Heart left ventricle (tissue), 16 donors: ENCODE data around the gene FHOD1. TPM values are rescaled to one million over a fixed set of nuclear protein-coding genes. Genes with fewer than 3 reads are reported as not detected.

Source experiments
- ATAC-seq, 4 donors: fragments of 200-7000 bp; cut with Tn5 transposase; one replicate each; pipeline ENCODE4 v1.9.1; 2020 to 2022; ENCODE audit warnings: moderate library complexity in 4 of 4, mild to moderate bottlenecking in 3 of 4, moderate number of reproducible peaks in 1 of 4
- DNase-seq, 5 donors: peaks; one replicate each; pipeline ENCODE4 v3.0.0-alpha.2; 2020
- H3K27ac ChIP-seq, 12 donors: fragments of 200-600 bp; sonication (generic) in 4 of 12; one replicate each; pipeline versions ENCODE4 v1.5.0 to v1.8.0; 2016 to 2022; ENCODE audit warnings: mild to moderate bottlenecking in 2 of 12
- H3K27me3 ChIP-seq, 9 donors: fragments of 200-600 bp; sonication (generic) in 2 of 9; one replicate each; pipeline versions ENCODE4 v1.5.1 to v1.8.0; 2016 to 2022; ENCODE audit warnings: mild to moderate bottlenecking in 3 of 9
- H3K36me3 ChIP-seq, 9 donors: fragments of 200-600 bp; sonication (generic) in 2 of 9; one replicate each; pipeline versions ENCODE4 v1.5.0 to v1.8.0; 2018 to 2022; ENCODE audit warnings: mild to moderate bottlenecking in 2 of 9
- H3K4me1 ChIP-seq, 12 donors: fragments of 200-600 bp; sonication (generic) in 4 of 12; one replicate each; pipeline versions ENCODE4 v1.5.0 to v1.8.0; 2016 to 2022; ENCODE audit warnings: mild to moderate bottlenecking in 3 of 12
- H3K4me3 ChIP-seq, 12 donors: fragments of 200-600 bp; sonication (generic) in 4 of 12; one replicate each; pipeline versions ENCODE4 v1.5.0 to v1.8.0; 2017 to 2022; ENCODE audit warnings: mild to moderate bottlenecking in 9 of 12, moderate library complexity in 4 of 12
- H3K9me3 ChIP-seq, 12 donors: fragments of 200-600 bp; sonication (generic) in 4 of 12; one replicate each; pipeline versions ENCODE4 v1.5.0 to v1.8.0; 2016 to 2022; ENCODE audit warnings: mild to moderate bottlenecking in 1 of 12
- POLR2A ChIP-seq, 2 donors: fragments of 450-650 bp; IDR thresholded peaks; one replicate each; pipeline ENCODE4 v1.6.1; 2017; ENCODE audit warnings: antibody characterized with exemption in 2 of 2, mild to moderate bottlenecking in 2 of 2, moderate library complexity in 2 of 2
- WGBS, 4 donors: extraction: QIAGEN DNeasy Blood & Tissue Kit in 2 of 4; methylation state at CpG; one replicate each; pipeline versions ENCODE4 v1.1.5 to v1.1.7; 2013 to 2018; 5-methylcytosine and 5-hydroxymethylcytosine counted together
- intact Hi-C, 10 donors: fragments of 100-400 bp; cut with DNase I; formaldehyde crosslinking; loops; one replicate each; pipeline versions ENCODE4 v1.11.1 to v1.14.2; 2022
- polyA plus RNA-seq, 2 donors: library from polyadenylated mRNA; stranded (reverse); fragments of 200-250 nt; gene quantifications; one replicate each; pipeline ENCODE4 v1.2.3, GENCODE V29; 2013
- total RNA-seq, 9 donors: library from RNA; depleted of rRNA in 2 of 9; stranded (reverse); fragments of >200 nt in 2 of 9; fragmentation: NEBNext Ultra II Directional in 3 of 9; extraction: Animal tissue kit (Norgen Biotek cat#: 25700) in 3 of 9; gene quantifications; one replicate each; pipeline versions ENCODE4 v1.1.0 to v1.2.4, GENCODE V29; 2016 to 2023
- TF ChIP-seq, protein P1 (sequence below), 12 donors: fragments of 200-600 bp; sonication (generic) in 4 of 12; IDR thresholded peaks; one replicate each; pipeline versions ENCODE4 v1.5.0 to v1.8.0; 2018 to 2022; ENCODE audit warnings: antibody characterized with exemption in 12 of 12, mild to moderate bottlenecking in 5 of 12
- donor health status: ischemic (EF 13 %, LVEDD 7.1; RV severe dilation, severe dysfunction).
- donor health status: healthy with polysubstance abuse.
- donor health status: DM: no; HTN: yes; CAD: no.
- donor health status: DM: no; HTN: no; CAD: no.
- donor health status: ischemic (EF 25% LVEDD 6.9; RV normal size, moderate dysfunction).
- donor health status: ischemic (EF 25% LVEDD 5.7; RV mildly dilated, moderate dysfunction).
- donor health status: healthy.
- donor health status: DM: yes; HTN: yes; CAD: no.
- donor health status: ischemic (EF 35%, LVEDD 5.7; RV mildly dilated, moderate dysfunction).
- donor health status: nonischemic (EF 11% LVEDD 7.7; RV severe dilation, severe dysfunction).
- donor health status: DM: yes; HTN: yes; CAD: no.
- donor health status: PGD.
- donor health status: ischemic (EF 29% LVEDD 5.4; RV normal size, mild dysfunction).
- donor health status: nonischemic (EF 23%, LVEDD 6.1; RV moderate dilation, normal function).

FHOD1 gene
- total and polyA plus RNA-seq, 11 donors, result 9.6 to 30.3 (median 18.0) TPM

DNA sequence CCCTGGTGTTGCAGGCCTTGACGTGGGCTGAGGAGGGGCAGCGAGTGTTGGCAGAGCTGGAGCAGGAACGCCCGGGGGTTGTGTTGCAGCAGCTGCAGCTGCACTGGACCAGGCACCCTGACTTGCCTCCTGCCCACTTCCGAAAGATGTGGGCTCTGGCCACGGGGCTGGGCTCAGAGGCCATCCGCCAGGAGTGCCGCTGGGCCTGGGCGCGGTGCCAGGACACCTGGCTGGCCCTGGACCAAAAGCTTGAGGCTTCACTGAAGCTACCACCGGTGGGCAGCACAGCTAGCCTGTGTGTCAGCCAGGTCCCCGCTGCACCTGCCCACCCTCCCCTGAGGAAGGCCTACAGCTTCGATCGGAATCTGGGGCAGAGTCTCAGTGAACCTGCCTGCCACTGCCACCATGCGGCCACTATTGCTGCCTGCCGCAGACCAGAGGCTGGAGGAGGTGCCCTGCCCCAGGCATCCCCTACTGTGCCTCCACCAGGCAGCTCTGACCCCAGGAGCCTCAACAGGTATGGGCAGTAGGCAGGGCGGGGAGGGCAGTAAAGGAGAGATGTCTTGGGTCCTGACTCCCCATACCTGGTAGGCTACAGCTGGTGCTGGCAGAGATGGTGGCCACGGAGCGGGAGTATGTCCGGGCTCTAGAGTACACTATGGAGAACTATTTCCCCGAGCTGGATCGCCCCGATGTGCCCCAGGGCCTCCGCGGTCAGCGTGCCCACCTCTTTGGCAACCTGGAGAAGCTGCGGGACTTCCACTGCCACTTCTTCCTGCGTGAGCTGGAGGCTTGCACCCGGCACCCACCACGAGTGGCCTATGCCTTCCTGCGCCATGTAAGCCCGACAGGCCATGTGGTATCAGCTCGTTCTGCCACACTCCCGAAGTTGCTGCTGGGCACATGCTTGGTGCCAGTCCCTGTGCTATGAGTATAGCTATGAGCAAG is 37.7 kb upstream of the FHOD1 start:
- 44 to 75% (median 74%) methylated on average over 11 to 34 of the region's 34 CpGs for WGBS, 4 donors
- DNase-seq (peak in 2 of 5 donors; percentile 34 to 53), ATAC-seq (peak; percentile 42 to 80 (median 68))
- Histone ChIP-seq H3K27me3 (no peaks in the 10 kb centered on the region), H3K4me3 (no peak overlapping the region), H3K27ac (no peak overlapping the region), H3K4me1 (no peaks in the 10 kb centered on the region), H3K36me3 (no peaks in the 10 kb centered on the region), H3K9me3 (no peaks in the 10 kb centered on the region)
- intact Hi-C loops, result loop anchor here in 3 of 10 donors (10.0 kb wide), 1 partner anchor 110 kb away; the partner anchor contains the start of gene TPPP3 (in 3 of the 3)
- TF ChIP-seq, protein P1, sequence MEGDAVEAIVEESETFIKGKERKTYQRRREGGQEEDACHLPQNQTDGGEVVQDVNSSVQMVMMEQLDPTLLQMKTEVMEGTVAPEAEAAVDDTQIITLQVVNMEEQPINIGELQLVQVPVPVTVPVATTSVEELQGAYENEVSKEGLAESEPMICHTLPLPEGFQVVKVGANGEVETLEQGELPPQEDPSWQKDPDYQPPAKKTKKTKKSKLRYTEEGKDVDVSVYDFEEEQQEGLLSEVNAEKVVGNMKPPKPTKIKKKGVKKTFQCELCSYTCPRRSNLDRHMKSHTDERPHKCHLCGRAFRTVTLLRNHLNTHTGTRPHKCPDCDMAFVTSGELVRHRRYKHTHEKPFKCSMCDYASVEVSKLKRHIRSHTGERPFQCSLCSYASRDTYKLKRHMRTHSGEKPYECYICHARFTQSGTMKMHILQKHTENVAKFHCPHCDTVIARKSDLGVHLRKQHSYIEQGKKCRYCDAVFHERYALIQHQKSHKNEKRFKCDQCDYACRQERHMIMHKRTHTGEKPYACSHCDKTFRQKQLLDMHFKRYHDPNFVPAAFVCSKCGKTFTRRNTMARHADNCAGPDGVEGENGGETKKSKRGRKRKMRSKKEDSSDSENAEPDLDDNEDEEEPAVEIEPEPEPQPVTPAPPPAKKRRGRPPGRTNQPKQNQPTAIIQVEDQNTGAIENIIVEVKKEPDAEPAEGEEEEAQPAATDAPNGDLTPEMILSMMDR (IDR thresholded peaks at IDR 0.05), result peak in 11 of 12 donors; percentile 24 to 61 (median 39)
- TF ChIP-seq POLR2A (IDR thresholded peaks at IDR 0.05), result no peak

- intact Hi-C loops, result loop anchor here in 3 of 10 donors (10.0 kb wide), 1 partner anchor 111 kb away; the partner anchor contains the start of gene TPPP3 (in 3 of the 3)
- TF ChIP-seq, protein P1 (IDR thresholded peaks at IDR 0.05), result no peak
- no peak for TF ChIP-seq POLR2A (IDR thresholded peaks at IDR 0.05)
- Histone ChIP-seq H3K27me3 (peaks cover 0 to 3% (median 0%) of the 10 kb centered on the region in 9 donors), H3K27ac (no peak overlapping the region), H3K4me3 (no peak overlapping the region), H3K36me3 (no peaks in the 10 kb centered on the region), H3K4me1 (peaks cover 0 to 7% (median 0%) of the 10 kb centered on the region in 12 donors), H3K9me3 (no peaks in the 10 kb centered on the region)
- DNase-seq, result peak in 1 of 5 donors; percentile 30
- no peak for ATAC-seq
- WGBS, 4 donors, result 90 to 93% (median 92%) methylated on average over 16 to 21 of the region's 21 CpGs
Observed at GRCh38 chr16:67283826-67284555, 36.7 kb upstream of the FHOD1 start.

DNA sequence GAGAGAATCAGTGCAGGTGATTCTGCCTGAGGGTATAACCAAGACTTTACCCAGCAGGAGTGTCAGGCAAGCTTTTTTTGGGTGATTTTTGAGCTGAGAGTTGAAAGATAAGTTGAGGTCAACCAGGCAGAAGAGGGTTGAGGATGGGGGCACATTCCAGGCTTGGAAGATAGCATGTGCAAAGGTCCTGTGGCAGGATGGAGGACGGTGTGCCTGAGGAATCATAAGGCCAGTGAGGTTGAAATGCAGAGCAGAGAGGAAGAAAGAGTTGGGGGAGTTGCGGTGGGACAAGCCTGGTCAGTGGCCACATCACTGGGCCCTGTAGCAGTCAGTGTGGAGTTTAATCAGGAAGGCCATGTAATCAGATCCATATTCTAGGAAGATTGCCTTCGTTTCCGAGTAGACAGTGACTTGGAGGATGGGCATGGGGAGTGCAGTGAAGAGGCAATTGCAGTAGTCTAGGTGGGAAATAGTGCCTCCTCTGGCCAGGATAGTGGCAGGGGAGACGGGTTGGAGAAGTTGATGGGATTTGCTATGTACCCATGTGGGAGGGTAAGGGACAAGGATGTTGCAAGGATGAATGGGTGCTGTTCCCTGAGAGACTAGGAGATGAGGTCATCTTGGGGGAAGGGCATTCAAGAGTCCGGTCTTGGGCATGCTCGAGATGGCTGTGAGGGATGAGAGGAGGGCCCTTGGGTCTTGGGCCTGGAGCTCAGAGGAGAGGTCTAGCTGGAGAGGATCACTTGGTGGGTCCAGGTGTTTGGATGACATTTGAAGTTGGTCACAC is 36.0 kb upstream of the FHOD1 start:
- Histone ChIP-seq H3K4me1 (peaks cover 0 to 13% (median 6%) of the 10 kb centered on the region in 12 donors), H3K4me3 (no peak overlapping the region), H3K27ac (no peak overlapping the region), H3K9me3 (no peaks in the 10 kb centered on the region), H3K36me3 (no peaks in the 10 kb centered on the region), H3K27me3 (peaks cover 0 to 3% (median 0%) of the 10 kb centered on the region in 9 donors)
- 89 to 95% (median 92%) methylated on average over 7 of the region's 7 CpGs for WGBS, 4 donors
- DNase-seq (no peak), ATAC-seq (no peak)
- TF ChIP-seq, protein P1 (IDR thresholded peaks at IDR 0.05), result no peak
- TF ChIP-seq POLR2A (IDR thresholded peaks at IDR 0.05), result no peak
- intact Hi-C loops, result loop anchor here in 3 of 10 donors (10.0 kb wide), 1 partner anchor 112 kb away; the partner anchor contains the start of gene TPPP3 (in 3 of the 3)
